K562 (cell line): ENCODE data around the gene GPNMB. TPM values are rescaled to one million over a fixed set of nuclear protein-coding genes. Genes with fewer than 3 reads are reported as not detected.

Experiments
- ARHGAP35 ChIP-seq: fragments of 450-650 bp; IDR thresholded peaks from 2 replicates; pipeline ENCODE4 v1.6.1; 2018; ENCODE audit not compliant: partially characterized antibody
- CEBPZ ChIP-seq: fragments of 150-350 bp; IDR thresholded peaks from 2 replicates; pipeline ENCODE4 v1.6.1; 2014; ENCODE audit warnings: low read depth, mild to moderate bottlenecking, low read length, borderline replicate concordance
- CREBBP ChIP-seq: IDR thresholded peaks from one replicate; pipeline ENCODE4 v1.6.1; 2012; ENCODE audit warnings: low read depth, mild to moderate bottlenecking, control low read depth, inconsistent platforms, low read length
- E2F8 ChIP-seq: fragments of 450-650 bp; IDR thresholded peaks from 2 replicates; pipeline ENCODE4 v1.7.1; 2018; ENCODE audit warnings: mild to moderate bottlenecking, low read depth; ENCODE audit not compliant: partially characterized antibody
- SMARCA4 ChIP-seq: fragments of 450-650 bp; IDR thresholded peaks from 2 replicates; pipeline ENCODE4 v1.6.1; 2016
- TAF9B ChIP-seq: fragments of 450-650 bp; IDR thresholded peaks from 2 replicates; pipeline ENCODE4 v1.6.1; 2018; ENCODE audit warnings: mild to moderate bottlenecking; ENCODE audit not compliant: partially characterized antibody
- ZBTB8A ChIP-seq: fragments of 450-650 bp; IDR thresholded peaks from 2 replicates; pipeline ENCODE4 v1.6.1; 2018; ENCODE audit warnings: mild to moderate bottlenecking, moderate library complexity; ENCODE audit not compliant: partially characterized antibody
- ZNF609 ChIP-seq: sonication (generic); formaldehyde crosslinking; IDR thresholded peaks from 2 replicates; pipeline ENCODE4 v1.8.1; 2023; ENCODE audit warnings: missing genetic modification reagents, mild to moderate bottlenecking, borderline replicate concordance
- polyA plus RNA-seq, 8 experiments: library from polyadenylated mRNA; depleted of rRNA in 4 of 8; stranded (reverse) in 5 of 8; unstranded in 3 of 8; fragments of >200 nt; fragmentation: Nextera tagmentation in 2 of 8; fragmentation: Illumina TruSeq in 1 of 8; extraction: Ambion mirVana in 2 of 8; extraction: Trizol in 1 of 8; gene quantifications; 2 replicates each; pipeline versions ENCODE4 v1.2.1 to v1.2.3, GENCODE V29; 2011 to 2014; ENCODE audit warnings: inconsistent platforms in 1 of 8, missing spikeins in 1 of 8
- total RNA-seq, 7 experiments: library from RNA; depleted of rRNA in 6 of 7; stranded (reverse); fragments of >200 nt in 6 of 7; fragmentation: Illumina TruSeq in 2 of 7; extraction: Trizol in 2 of 7; gene quantifications; 2 replicates each; pipeline versions ENCODE4 v1.2.1 to v1.2.3, GENCODE V29; 2011 to 2021; ENCODE audit warnings: low replicate concordance in 1 of 7
- TF ChIP-seq, protein P1 (sequence below), 2 experiments: fragments of 450-650 bp in 1 of 2; sonication (generic) in 1 of 2; formaldehyde crosslinking; conservative IDR thresholded peaks; 2 replicates each; pipeline versions ENCODE4 v1.4.0 to v1.8.1; 2020 to 2022; ENCODE audit warnings: mild to moderate bottlenecking in 1 of 2, missing genetic modification reagents in 1 of 2
- TF ChIP-seq, protein P2 (sequence below): fragments of 250-450 bp; sonication (Bioruptor Pico); IDR thresholded peaks from 2 replicates; pipeline ENCODE4 v1.8.0; 2022; ENCODE audit warnings: inconsistent platforms, mild to moderate bottlenecking, moderate library complexity, borderline replicate concordance
- TF ChIP-seq, protein P3 (sequence below): fragments of 250-450 bp; sonication (Bioruptor Pico); IDR thresholded peaks from 2 replicates; pipeline ENCODE4 v1.5.0; 2021

GPNMB gene
- total and polyA plus RNA-seq, 9 of the 15 experiments (the other 6 are each of a cell fraction or from before 2014, with no cell fraction given) = 0.15 to 0.72 (median 0.33) TPM

DNA sequence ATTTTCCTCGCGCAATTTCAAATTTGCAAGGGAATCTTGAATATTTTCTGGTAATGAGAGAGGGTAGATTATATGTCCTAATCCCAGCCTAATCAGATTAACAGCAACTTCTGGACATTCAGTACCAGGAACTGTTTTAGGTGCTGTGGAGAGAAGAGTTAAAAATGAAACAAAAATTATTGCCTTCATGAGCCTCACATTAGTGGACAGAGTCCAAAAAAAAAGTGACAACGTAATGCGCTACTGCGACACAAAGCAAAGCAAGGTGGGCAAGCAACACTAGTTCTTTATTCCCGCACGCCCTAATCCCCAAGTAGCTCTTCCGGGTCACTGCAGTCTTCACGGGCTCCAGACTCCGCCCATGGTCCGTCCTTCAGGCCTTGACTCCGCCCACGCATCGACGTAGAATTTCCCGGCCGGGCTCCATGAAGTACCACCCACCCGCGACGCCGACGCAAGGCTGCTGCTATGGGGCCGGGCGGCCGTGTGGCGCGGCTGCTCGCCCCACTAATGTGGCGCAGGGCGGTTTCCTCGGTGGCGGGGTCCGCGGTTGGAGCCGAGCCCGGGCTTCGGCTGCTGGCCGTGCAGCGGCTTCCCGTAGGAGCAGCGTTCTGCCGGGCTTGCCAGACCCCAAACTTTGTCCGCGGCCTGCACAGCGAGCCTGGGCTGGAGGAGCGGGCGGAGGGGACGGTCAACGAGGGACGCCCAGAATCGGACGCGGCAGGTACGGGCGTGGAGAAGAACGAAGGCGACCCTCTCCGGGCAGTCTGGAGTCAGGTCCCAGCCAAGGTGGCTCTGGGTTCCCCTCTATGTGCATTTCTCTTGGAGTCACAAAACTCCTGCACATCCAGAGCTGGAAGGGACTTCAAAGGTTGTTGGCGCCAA is 52.6 kb downstream of the GPNMB start, which contains the start of gene MALSU1 (continued):
- TF ChIP-seq E2F8 (no peak), CEBPZ (no peak), TAF9B (peak; percentile 59), ZBTB8A (no peak), ZNF609 (CRISPR knock-in tag) (no peak), SMARCA4 (no peak), CREBBP (no peak), ARHGAP35 (no peak)
- TF ChIP-seq, protein P1, sequence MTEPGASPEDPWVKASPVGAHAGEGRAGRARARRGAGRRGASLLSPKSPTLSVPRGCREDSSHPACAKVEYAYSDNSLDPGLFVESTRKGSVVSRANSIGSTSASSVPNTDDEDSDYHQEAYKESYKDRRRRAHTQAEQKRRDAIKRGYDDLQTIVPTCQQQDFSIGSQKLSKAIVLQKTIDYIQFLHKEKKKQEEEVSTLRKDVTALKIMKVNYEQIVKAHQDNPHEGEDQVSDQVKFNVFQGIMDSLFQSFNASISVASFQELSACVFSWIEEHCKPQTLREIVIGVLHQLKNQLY (CRISPR knock-in tag; conservative IDR thresholded peaks at IDR 0.05) = no peak
- TF ChIP-seq, protein P2, sequence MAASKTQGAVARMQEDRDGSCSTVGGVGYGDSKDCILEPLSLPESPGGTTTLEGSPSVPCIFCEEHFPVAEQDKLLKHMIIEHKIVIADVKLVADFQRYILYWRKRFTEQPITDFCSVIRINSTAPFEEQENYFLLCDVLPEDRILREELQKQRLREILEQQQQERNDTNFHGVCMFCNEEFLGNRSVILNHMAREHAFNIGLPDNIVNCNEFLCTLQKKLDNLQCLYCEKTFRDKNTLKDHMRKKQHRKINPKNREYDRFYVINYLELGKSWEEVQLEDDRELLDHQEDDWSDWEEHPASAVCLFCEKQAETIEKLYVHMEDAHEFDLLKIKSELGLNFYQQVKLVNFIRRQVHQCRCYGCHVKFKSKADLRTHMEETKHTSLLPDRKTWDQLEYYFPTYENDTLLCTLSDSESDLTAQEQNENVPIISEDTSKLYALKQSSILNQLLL (CRISPR knock-in tag) = no peak
- TF ChIP-seq, protein P3, sequence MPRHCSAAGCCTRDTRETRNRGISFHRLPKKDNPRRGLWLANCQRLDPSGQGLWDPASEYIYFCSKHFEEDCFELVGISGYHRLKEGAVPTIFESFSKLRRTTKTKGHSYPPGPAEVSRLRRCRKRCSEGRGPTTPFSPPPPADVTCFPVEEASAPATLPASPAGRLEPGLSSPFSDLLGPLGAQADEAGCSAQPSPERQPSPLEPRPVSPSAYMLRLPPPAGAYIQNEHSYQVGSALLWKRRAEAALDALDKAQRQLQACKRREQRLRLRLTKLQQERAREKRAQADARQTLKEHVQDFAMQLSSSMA = no peak; the same call in 1 of the 2 replicates
